ENCODE data around the gene PHKB.

- TF ChIP-seq CTCF (IDR thresholded peaks at IDR 0.05) (no peak), POLR2A (IDR thresholded peaks at IDR 0.05) (no peak)
These were observed 149.9 kb downstream of the PHKB start for GRCh38 chr16:47611042-47611441.

All from lower leg skin (tissue), 3 donors.